Stimulated activated CD8-positive, alpha-beta memory T cell treated with anti-CD3 and anti-CD28 coated beads, Interleukin-4, amount 100 ng/mL, for 48 hours (primary cell): ENCODE results near the gene IARS1.

ENCODE experiments used
- DNase-seq: peaks from one replicate; pipeline ENCODE4 v3.0.0-alpha.2; 2020

Gene IARS1

DNA sequence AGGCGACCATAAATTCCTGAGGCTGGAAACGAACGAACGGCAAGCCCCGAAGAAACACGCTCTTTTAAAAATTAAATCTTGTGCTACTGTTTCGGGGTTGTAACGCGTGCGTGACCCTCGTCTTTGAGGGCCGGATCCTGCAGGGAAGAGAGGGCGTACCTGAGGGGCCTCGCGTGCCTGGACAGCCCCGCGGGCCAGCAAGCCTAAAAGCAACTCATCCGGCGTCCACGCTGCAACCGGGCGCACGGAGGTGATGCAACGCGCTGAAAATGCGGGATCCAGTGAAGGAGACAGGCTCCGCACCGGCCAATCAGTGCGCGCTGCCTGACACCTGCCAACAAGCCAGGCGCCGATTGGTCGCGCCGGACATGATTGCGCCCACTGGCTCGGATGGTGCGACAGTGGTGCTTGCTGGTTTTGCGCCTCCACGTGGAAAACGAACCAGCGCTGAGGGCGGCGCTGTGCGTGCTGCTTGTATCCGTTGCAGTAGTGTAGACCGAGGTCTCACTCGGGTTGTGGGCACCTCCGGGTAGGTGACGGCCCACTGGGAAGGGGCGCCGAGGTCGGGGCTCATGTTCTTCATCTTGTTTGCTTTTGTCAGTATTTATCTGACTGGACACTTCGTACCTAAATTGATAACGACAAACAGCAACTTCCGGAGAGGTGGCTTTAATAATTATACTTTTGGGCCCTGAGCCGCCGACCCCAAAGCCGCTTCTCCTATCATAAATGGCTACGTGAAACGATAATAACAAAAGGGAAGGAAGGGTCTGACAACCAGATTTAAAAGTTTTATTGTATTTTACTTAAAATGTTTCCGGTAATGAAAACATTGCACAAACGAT lies at the start of gene IARS1:
Gene IARS1, minus strand, starts transcription at position 246 of the 845 bp plus-strand sequence. CDS start 4,278 bp downstream, outside the sequence.
- peak; percentile 100 for DNase-seq

DNA sequence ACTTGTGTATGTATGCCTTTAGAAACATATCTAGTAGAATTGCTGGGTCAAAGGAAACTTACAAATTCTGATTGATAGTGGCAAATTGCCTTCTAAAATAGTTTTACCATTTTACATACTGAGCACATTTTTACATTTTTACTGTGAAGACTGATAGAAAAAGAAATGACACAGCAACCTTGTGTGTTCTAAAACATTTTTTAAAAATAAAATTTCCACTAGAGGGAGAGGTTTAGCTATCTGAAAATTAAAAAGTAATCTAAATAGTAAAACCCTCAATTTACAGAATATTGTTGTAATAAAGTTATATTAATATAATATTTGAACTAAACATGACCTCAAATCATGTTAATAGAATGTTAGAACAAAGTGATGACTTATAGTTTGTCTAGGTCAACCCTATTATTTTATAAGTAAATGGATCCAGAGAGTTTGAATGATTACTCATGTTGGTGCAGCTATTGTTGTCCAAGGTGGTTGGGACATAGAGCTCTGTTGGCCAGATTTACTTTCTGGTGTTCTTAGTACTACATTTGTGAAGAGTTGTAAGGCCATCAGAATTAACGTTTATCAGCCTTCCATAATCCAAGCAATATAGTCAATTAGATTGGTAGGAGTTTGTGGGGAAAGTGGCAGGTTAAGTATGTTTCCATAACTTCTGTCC lies 49.5 kb upstream of the IARS1 start:
- DNase-seq, result no peak

DNA sequence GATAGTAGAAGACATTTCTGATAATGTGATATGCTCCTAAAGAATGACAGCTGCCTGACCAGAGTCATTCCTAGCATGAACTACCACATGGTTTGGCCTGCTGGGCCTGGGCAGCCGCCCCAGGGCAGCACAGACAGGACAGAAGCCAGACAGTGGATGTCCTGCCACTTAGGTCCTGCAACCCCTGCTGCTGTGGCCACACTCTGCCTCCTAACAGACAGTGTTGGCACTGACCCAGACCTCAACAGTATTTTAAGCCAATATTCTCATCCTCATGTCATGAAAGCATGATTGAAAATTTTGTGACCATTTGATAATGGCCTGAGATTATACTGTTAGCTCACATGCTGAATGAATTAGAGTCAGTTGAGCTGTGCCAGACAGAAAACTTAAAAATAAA lies 48.1 kb upstream of the IARS1 start:
- no peak for DNase-seq

DNA sequence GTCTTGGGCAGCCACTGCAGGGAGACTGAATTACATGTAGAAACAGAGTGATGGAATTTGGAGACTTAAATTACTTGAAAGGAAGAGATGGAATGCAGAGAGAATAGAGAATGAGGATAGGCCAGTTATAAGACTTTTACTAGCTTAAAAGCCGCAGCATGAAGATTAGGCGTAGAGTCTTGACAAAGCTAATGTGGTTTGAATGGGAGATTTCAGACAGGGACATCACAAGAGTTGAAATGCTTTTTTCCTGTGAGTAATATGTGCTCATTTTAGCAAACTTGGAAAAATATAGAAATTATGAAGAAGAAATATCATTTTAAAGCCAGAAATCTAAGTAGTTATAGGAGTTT lies 39.8 kb upstream of the IARS1 start:
- no peak for DNase-seq

DNA sequence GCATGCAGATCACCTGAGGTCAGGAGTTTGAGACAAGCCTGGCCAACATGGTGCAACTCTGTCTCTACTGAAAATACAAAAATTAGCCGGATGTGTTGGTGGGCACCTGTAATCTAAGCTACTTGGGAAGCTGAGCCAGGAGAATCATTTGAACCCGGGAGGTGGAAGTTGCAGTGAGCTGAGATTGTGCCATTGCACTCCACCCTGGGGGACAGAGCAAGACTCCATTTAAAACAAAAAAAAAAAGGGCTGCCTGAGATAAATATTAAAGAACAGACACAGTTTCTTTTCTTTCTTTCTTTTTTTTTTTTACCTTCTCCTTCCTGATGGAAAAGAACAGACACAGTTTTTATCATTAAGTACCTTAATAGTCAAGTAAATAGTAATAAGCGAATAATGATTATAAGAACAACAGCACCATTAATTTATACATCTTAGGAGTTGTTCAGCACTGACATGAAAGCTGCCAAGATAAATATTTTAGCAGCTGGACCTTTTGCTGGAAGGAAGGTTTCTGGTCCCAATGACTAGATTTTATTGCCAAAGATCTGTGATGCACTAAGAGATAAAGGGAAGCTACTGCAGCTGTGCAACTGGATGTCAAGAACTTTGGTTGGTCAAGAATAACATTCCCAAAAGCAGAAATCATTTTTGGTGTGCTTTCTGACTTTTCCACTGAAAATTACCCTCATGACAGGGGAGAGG lies 39.2 kb upstream of the IARS1 start:
- no peak for DNase-seq

DNA sequence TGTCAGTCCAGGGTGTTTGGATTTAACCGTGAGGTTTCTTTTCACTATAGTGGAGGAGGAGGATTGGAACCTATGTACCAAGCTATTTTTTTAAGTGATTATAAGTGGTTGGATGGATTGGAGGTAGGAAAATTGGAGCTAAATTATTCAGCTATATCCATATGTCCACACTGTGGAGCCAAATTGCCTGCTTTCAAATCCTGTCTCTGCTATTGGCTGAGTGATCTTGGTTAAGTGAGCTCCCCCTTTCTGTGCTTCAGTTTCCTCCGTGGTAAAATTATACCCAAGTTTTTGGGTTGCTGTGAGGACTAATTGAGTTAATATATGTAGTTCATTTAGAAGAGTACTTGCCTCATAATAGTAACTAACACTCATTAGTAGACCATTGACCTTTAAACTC lies 34.7 kb upstream of the IARS1 start:
- no peak for DNase-seq

DNA sequence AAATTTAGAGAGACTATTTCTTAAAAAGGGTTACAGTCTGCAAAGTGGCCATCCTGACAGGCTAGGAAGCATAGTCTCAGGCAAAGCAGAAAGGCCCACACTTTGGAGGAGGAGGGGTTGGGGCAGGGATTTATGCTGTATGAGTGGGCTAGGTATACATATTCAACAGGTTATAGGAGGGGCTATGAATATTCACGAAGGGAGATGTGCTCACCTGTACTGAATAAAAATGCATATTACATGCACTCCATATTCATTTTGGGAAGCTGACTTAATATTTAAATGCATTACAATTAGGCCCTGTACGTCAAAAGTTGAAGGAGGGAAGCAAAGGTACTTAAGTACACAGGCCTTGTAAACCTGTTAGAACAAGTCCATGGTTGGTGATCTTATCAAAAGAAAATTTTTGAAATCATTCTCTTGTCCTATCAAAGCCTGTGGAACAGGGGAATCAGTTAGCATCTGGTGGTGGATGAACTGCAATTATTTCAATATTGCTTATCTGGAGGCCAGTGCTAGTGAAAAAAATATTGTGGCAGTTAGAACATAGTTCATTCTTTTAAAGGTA lies 33.9 kb upstream of the IARS1 start:
- DNase-seq, result no peak

DNA sequence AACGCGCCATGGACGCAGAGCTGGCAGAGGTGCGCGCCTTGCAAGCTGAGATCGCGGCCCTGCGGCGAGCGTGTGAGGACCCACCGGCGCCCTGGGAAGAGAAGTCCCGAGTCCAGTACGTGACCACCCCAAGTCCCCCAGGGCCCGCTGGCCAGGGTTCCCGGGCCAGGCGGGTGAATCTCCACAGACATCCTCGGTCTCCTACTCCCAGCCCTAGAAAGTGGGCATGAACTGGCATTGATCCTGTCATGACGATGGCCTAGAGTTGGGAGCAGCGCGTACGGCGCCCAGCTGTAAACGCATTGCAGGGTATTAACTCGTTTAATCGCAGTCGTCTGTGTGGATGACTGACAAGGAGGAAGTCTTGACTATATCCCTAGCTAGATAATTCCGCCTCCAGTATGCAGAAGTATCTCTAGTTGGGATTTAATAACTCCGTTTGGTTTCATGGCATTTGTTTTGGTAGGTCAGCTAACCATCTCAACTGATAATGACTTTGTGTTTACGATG lies 32.5 kb upstream of the IARS1 start:
- no peak for DNase-seq

DNA sequence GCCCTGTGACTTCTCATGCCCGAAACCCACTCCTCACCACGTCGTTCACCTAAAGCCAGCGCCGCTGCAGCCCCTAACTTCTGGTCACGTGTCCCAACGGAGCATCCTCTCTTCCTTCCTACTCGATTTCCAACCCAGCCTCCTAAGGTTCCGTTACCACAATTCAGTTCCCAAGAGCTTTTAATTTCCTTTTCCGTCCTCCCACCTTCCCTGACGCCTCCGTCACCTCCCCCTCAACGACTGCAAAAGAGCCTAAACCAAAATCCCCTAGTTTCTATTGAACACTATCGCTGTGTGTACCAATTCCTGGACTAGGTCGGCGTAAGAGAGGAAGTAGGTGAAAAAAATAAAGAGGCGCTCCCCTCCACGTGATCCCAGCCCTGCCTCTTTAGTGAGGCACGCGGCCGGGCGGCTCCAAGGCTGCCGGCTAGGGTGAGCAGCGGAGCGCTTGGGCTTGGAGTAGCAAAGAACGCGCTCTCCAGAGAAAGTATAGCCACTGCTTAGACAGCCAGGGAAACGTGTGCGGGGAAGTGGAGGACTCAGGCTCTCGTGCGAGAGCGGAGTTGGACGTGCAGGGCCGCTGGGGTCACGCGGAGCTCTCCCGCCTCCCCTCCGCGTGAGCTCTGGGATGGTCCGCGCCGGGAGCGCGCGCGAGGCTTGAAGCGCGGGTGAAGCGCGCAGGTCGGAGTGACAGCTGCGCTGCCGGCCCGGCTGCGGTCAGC lies 31.9 kb upstream of the IARS1 start, which contains the start of the genes CENPP and NOL8:
Gene CENPP, plus strand, starts transcription at position 685 of the 722 bp plus-strand sequence.
Gene NOL8, minus strand, starts transcription at position 82 of the 722 bp plus-strand sequence. CDS start 1,189 bp downstream, outside the sequence.
- peak; percentile 85 for DNase-seq

DNA sequence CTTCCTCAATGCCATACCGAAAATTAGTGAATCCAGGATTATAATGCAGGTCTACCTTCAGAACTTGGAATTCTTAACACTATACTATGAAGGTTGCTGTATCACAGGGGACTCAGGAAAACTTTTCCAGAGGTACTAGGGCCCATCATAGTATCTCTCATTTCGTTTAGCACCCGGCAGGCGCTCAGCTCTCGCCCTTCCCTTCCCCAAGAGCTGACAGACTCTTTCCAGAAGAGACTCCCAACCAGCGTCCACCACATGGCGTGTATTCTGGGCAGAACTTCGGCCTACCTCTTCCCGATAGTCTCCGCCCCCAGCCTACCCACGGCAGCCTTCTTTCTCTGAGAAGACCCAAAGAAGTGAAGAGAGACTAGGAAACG lies 31.4 kb upstream of the IARS1 start:
- no peak for DNase-seq

DNA sequence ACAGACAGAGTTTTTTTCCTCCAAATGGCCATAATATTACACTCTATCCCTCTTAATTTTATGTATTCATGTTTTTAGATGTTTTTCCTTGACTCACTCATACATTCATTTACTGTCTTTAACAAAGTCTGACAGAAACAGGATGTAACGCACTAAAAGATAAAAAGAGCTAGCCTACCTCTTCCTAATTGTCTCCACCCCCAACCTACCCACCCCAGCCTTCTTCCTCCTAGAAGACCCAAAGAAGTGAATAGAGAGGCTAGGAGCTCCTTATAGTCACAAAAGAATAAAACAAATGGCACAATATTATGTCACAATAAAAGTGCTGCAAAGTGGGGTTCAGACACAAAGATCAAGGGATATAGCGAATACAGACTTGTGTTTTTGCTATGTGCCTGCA lies 30.9 kb upstream of the IARS1 start:
- no peak for DNase-seq

DNA sequence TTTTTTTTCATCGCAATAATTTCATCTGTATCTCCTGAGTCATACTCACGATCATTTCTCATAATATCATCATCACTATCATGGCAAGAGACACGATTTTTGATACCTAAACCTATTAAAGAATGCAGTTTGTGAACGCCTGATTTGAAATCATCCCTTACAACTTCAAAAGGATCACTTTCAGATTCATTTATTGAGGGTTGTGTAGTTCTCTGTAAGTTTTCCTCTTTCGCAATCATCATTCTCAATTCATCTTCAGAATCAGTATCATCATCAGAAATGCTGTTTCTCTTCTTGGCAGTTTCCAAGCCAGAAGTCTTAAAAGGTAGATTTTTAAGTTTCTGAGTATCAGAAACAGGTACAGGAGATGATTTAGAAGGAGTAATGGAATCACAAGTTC lies 22.0 kb upstream of the IARS1 start:
- no peak for DNase-seq

DNA sequence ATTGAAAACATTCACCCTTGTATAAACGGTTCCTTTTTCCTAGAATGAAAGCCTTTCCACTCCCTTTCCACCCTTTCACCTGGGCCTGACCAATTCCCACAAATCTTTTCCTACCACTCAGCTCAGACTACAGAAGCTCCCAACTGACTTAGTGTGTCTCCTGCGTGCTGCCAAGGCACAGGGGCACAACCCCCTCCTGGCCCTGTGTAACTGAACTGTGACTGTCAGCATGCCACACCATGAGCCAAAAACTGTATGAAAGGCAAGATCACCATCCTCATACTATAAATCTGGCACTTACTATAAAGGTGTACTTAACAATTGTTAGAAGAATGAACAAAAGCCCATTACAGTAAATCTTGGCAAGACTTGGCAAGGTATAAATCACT lies 20.1 kb upstream of the IARS1 start:
- no peak for DNase-seq

DNA sequence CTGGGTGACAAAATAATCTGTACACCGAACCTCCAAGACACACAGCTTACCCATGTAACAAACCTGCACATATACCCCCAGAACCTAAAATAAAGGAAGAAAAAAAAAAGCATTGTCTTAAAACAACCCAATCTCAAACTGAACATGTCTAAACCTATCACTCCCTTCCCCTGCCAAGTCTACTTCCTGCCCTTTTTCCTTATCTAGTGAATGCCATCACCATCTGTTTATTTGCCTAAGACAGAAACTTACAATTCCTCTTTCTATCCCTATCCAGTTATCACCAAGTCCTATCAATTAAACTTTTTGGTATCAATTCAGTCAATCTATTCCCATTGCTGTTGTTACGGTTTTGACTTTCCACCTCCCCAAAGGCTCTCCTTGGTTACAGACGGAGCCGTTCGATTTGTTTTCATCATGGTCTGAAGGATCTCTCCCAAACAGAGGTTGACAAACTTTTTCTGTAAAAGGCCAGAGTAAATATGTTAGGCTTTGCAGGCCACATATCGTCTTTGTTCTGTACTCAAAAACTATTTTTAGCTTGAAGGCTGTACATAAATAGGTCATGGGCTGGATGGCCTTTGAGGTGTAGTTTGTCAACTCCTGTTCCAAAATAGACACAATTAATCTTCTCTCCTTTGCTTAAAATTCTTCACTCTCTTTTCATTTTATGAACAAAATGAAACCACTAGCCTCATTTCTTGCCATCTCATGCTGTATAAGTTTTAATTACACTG lies 19.6 kb upstream of the IARS1 start:
- DNase-seq, result no peak

DNA sequence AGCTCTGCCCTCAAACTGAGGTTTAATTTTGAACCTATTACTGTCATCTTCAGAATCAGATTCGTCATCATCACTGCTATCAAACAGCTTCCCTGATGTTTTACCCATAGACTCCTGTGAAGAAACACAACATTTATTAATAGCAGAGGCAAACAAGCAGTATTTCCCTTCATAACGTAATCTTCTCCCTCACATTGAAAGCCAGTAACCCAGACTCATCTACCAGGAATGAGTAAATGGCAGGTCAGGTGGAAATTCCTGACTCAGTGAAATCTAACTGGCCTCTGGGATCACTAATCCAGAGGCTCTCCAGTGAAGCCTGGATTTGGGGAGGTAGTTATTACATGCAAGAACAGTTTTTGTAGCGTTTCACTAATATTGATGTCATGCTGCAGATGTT lies 17.1 kb upstream of the IARS1 start:
- DNase-seq, result no peak

DNA sequence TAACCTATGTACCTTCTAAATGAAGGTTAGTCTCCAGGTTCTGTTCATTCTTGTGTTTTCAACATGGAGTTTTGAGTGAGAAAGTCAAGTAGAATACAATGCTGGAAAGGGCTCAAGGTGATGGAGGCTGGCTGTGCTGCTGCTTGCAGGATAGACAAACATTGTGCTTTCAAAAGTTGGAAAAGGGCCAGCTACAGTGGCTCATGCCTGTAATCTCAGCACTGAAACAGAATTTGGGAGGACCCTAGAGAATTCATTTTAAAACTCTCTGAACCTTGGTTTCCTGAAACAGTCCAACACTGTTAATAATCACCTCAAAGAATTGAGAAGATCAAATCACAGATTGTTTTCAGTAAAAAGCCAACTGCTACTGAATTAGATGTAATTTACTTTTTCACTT lies 15.4 kb upstream of the IARS1 start:
- no peak for DNase-seq

DNA sequence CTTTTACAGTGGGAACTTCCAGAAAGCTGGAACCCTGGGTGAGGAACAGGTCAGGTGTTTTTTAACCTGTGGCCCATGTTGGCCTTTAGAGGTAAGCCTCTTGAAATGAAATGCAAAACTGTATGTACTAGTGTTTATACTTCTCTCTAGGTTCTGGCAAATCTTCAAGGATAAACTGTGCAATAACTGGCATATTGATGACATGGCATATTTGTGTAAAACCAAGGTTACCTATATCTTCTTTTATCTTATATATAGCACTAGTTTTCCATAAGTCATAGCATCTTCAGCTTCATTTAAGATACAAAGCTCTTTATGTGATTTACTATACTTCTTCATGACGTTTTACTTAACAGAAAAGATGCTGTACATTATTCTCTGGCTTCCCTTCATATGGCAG lies 7.4 kb upstream of the IARS1 start:
- DNase-seq, result no peak

DNA sequence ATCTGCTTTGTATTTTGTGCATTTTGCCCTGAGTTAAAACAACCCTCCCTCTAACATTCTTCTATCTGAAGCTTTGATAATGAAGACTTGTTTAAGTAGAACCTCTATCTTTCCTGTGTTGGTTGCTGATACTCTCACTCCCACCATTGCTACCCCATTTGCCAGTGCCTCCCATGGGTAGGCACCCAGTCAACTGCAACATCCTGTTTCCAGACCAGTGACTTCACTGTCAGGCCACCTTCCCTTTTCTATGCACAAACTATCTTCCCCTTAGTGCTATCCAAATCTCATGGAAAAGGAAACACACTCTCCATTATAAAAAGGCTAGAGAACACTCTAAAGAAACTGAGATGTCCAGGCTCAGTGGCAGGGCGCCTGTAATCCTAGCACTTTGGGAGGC lies 5.6 kb upstream of the IARS1 start:
- DNase-seq, result no peak

DNA sequence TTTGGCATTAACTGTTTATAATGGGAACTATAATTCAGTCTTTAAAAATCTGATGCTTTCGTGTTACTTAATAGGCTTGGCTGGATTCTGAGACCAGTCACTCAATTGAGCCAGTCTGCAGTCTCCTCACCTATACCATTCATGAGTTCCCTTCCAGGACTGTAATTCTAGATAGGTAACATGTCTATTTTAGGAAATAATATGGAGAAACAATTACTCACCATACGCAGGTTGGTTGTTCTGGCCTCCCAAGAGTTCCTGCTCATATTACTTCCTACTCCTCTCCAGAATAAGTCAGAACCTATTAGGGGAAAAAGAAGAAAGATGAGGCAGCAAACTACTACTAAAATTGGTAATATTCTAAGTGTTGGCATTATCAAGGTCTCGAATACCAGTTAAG lies 4.5 kb upstream of the IARS1 start:
- no peak for DNase-seq

DNA sequence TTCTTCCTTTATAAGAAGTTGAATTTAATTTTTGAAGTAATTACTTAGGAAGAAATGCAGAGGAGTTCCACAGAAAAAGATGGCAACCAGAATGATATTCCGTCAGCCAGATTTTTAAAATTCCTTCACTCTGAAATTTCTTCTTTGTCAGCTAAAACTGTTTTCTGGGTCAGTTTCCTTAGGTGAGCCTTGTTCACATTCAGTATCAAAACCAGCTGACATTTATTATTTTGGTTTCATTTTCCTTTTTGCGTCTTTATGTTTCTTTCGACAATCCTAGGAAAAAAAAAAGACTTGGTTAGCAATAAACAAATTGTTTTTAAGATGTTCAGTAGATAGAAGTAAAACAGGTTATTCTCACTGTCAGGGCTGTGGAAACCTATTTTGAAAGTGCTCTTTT lies 4.1 kb upstream of the IARS1 start:
- no peak for DNase-seq

DNA sequence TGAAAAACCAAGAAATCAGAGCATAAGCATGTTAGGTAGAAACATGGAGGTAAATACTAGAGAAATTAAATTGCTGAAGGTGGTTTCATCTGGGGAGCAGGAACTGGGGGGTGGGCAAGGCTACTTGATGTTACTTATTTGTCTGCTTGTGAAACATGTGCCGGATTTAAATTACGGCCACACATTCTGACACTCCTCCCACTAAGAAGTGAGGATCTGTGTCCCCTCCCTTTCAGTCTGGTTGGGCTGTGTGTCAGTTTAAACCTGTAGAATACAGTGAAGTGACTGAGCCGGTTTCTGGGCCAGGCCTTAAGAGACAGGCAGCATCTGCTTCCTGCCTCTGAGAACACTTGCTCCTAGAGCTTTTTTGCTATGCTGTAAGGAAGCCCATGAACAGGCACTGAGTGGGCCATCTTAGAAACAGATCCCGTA lies 2.3 kb upstream of the IARS1 start:
- DNase-seq, result no peak
